Measurements from ENCODE around the gene KCNA3. TPM values are rescaled to one million over a fixed set of nuclear protein-coding genes. Genes with fewer than 3 reads are reported as not detected.

Gene KCNA3
- total and polyA plus RNA-seq, 9 of the 15 experiments (the other 6 are each of a cell fraction or from before 2014, with no cell fraction given) = not detected

GRCh38 chr1:110702260-110702659, 27.5 kb upstream of the KCNA3 start:
- FAIRE-seq (no peak), ATAC-seq (no peak), DNase-seq (ENCODE audit: extremely low read depth in 1 of 4, low spot score in 3 of 4) (no peak)
- no peak overlapping the region for H3K4me2 ChIP-seq (ENCODE audit: insufficient read depth, low read length)
- CTCF ChIA-PET (ENCODE audit: low intra/inter-chr PET ratio) = no interaction called here
- H3K4me1 ChIP-seq (replicated peaks in 1 of 2; ENCODE audit: control insufficient read depth in 2 of 2, insufficient read depth in 2 of 2, low read length in 2 of 2) = no peaks in the 10 kb centered on the region
- H3K9me1 ChIP-seq (ENCODE audit: control insufficient read depth, insufficient read depth, low read length) = no peaks in the 10 kb centered on the region
- H3K9ac ChIP-seq (ENCODE audit: insufficient read depth in 1 of 2, low read depth in 2 of 2, low read length in 2 of 2) = no peak overlapping the region
- no peaks in the 10 kb centered on the region for H3K9me3 ChIP-seq (replicated peaks; ENCODE audit: control insufficient read depth, insufficient read depth, low read depth, low read length)
- H4K20me1 ChIP-seq (replicated peaks; ENCODE audit: control insufficient read depth, insufficient read depth, low read length) = no peaks in the 10 kb centered on the region
- no peaks in the 10 kb centered on the region for H3K27me3 ChIP-seq (ENCODE audit: control insufficient read depth in 2 of 2, insufficient read depth in 2 of 2, low read length in 2 of 2)
- H3K36me3 ChIP-seq (ENCODE audit: control insufficient read depth, insufficient read depth, low read length) = no peaks in the 10 kb centered on the region
- POLR2A ChIA-PET = interaction anchor here (0.6 kb wide), 1 partner anchor 26 kb away, joined by 3 read pairs; no protein-coding TSS in a partner anchor
- in situ Hi-C loops (cut with MboI) (no loop called here), intact Hi-C loops (cut with micrococcal nuclease) (no loop called here)
- H3K27ac ChIP-seq (ENCODE audit: extremely low read depth, low read depth, low read length) = no peak overlapping the region
- WGBS (ENCODE audit: insufficient coverage, low coverage, missing lambda C conversion rate) = 0% methylated on average over 1 of the region's 1 CpG
- no TSS peak for BruUV-seq (replicated peaks)
- no peaks in the 10 kb centered on the region for H3K79me2 ChIP-seq (ENCODE audit: control insufficient read depth, insufficient read depth, low read length)
- no peak overlapping the region for H2AFZ ChIP-seq (ENCODE audit: low read depth, low read length)
- no peak overlapping the region for H3K4me3 ChIP-seq
- TF ChIP-seq PRMT5 (CRISPR knock-in tag; IDR thresholded peaks at IDR 0.05) (no peak), CBX2 (IDR thresholded peaks at IDR 0.05; ENCODE audit: insufficient read depth, low read length, poor library complexity, severe bottlenecking) (no peak), ZKSCAN1 (IDR thresholded peaks at IDR 0.05; ENCODE audit: low read depth, low read length) (no peak), NELFE (IDR thresholded peaks at IDR 0.05; ENCODE audit: insufficient read depth, insufficient read length) (no peak)

- Histone ChIP-seq H3K4me3 (no peak overlapping the region), H4K20me1 (replicated peaks; ENCODE audit: control insufficient read depth, insufficient read depth, low read length) (no peaks in the 10 kb centered on the region; the same call in 1 of the 2 replicates), H3K4me1 (replicated peaks in 1 of 2; ENCODE audit: control insufficient read depth in 2 of 2, insufficient read depth in 2 of 2, low read length in 2 of 2) (no peaks in the 10 kb centered on the region), H3K27me3 (ENCODE audit: control insufficient read depth in 2 of 2, insufficient read depth in 2 of 2, low read length in 2 of 2) (no peaks in the 10 kb centered on the region), H3K27ac (ENCODE audit: extremely low read depth, low read depth, low read length) (no peak overlapping the region), H3K4me2 (ENCODE audit: insufficient read depth, low read length) (no peak overlapping the region), H3K9me3 (replicated peaks; ENCODE audit: control insufficient read depth, insufficient read depth, low read depth, low read length) (no peaks in the 10 kb centered on the region), H3K79me2 (ENCODE audit: control insufficient read depth, insufficient read depth, low read length) (no peaks in the 10 kb centered on the region), H3K9me1 (ENCODE audit: control insufficient read depth, insufficient read depth, low read length) (no peaks in the 10 kb centered on the region), H3K36me3 (ENCODE audit: control insufficient read depth, insufficient read depth, low read length) (no peaks in the 10 kb centered on the region), H3K9ac (ENCODE audit: insufficient read depth in 1 of 2, low read depth in 2 of 2, low read length in 2 of 2) (no peak overlapping the region), H2AFZ (ENCODE audit: low read depth, low read length) (no peak overlapping the region)
- ChIA-PET CTCF (ENCODE audit: low intra/inter-chr PET ratio) (no interaction called here), POLR2A (no interaction called here)
- DNase-seq (ENCODE audit: extremely low read depth in 1 of 4, low spot score in 3 of 4) (no peak), ATAC-seq (no peak), FAIRE-seq (no peak)
- no TSS peak for BruUV-seq (replicated peaks)
- in situ Hi-C loops (cut with MboI) (no loop called here), intact Hi-C loops (cut with micrococcal nuclease) (no loop called here)
- WGBS (ENCODE audit: insufficient coverage, low coverage, missing lambda C conversion rate) = 0% methylated on average over 2 of the region's 2 CpGs
- TF ChIP-seq ETV6 (IDR thresholded peaks at IDR 0.05; ENCODE audit: borderline replicate concordance in 1 of 2, low read depth in 2 of 2, low read length in 1 of 2) = no peak
- no peak for TF ChIP-seq ETV6 (CRISPR knock-in tag; IDR thresholded peaks at IDR 0.05; ENCODE audit: borderline replicate concordance)
- TF ChIP-seq, protein P1, sequence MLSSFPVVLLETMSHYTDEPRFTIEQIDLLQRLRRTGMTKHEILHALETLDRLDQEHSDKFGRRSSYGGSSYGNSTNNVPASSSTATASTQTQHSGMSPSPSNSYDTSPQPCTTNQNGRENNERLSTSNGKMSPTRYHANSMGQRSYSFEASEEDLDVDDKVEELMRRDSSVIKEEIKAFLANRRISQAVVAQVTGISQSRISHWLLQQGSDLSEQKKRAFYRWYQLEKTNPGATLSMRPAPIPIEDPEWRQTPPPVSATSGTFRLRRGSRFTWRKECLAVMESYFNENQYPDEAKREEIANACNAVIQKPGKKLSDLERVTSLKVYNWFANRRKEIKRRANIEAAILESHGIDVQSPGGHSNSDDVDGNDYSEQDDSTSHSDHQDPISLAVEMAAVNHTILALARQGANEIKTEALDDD (IDR thresholded peaks at IDR 0.05) = no peak
- no peak for TF ChIP-seq NCOA4 (IDR thresholded peaks at IDR 0.05; ENCODE audit: partially characterized antibody)
- no peak for TF ChIP-seq PTBP1 (IDR thresholded peaks at IDR 0.05; ENCODE audit: low read depth, low read length)
- no peak for TF ChIP-seq KAT2B (IDR thresholded peaks at IDR 0.05; ENCODE audit: low read depth, low read length)
- no peak for TF ChIP-seq HOXB6 (CRISPR knock-in tag; IDR thresholded peaks at IDR 0.05; ENCODE audit: borderline replicate concordance)
- no peak for TF ChIP-seq KDM5B (IDR thresholded peaks at IDR 0.05; ENCODE audit: insufficient replicate concordance, low read depth, low read length)
- TF ChIP-seq MITF (IDR thresholded peaks at IDR 0.05) = no peak
- no peak for TF ChIP-seq SNAPC5 (CRISPR knock-in tag; IDR thresholded peaks at IDR 0.05)
- no peak for TF ChIP-seq FOXJ3 (CRISPR knock-in tag; IDR thresholded peaks at IDR 0.05)
These were observed 26.0 kb upstream of the KCNA3 start for GRCh38 chr1:110700767-110701166.
